GM12865 (cell line): ENCODE data around the gene KNL1.

Experiments used
- DNase-seq: peaks from one replicate; pipeline ENCODE4 v3.0.0; 2010; ENCODE audit warnings: low read depth
- H3K4me3 ChIP-seq: 2 replicates; pipeline ENCODE4 v1.5.1; 2011; ENCODE audit warnings: mild to moderate bottlenecking, low read depth, low read length, control low read depth
- CTCF ChIP-seq: IDR thresholded peaks from 2 replicates; pipeline ENCODE4 v1.5.1; 2011; ENCODE audit warnings: low read length, control low read depth, low read depth, inconsistent platforms; ENCODE audit not compliant: insufficient read depth; ENCODE audit errors: missing control alignments

KNL1 gene

DNA sequence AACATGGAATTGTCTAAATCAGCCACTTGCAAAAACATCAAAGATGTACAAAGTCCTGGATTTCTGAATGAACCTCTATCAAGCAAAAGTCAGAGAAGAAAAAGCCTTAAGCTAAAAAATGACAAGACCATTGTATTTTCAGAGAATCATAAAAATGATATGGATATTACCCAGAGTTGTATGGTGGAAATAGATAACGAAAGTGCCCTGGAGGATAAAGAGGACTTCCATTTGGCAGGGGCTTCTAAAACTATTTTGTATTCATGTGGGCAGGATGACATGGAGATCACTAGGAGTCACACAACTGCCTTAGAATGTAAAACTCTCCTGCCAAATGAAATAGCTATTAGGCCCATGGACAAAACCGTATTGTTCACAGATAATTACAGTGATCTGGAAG, 29.3 kb downstream of the KNL1 start:
- no peak for DNase-seq
- no peak for TF ChIP-seq CTCF
- H3K4me3 ChIP-seq, result no peak overlapping the region

DNA sequence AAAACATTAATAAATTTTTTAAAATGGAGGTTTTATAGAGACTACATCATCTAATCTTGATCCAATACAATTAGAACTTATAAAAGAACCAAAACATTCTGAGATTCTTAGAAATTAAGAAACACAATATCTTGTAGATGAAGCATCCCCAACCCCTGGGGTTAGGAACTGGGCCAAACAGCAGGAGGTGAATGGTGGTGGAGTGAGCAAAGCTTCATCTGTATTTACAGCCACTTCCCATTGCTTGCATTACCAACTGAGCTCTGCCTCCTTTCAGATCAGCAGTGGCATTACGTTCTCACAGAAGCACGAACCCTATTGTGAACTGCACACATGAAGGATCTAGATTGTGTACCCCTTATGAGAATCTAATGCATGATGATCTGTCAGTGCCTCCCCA, 36.3 kb downstream of the KNL1 start:
- H3K4me3 ChIP-seq, result no peak overlapping the region
- TF ChIP-seq CTCF, result no peak
- no peak for DNase-seq

DNA sequence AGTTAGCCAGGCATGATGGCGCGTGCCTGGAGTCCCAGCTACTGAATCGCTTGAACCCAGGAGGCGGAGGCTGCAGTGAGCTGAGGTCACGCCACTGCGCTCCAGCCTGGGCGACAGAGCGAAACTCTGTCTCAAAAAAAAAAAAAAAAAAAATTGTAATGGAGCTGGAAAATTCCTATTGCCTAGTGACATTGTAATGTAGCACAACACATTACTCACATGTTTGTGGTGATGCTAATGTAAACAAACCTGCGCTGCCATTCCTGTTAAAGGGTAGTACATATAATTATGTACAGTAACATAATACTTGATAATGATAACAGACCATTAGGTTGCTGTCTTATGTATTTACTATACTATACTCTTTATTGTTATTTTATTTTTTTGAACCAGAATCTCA, 39.1 kb downstream of the KNL1 start:
- no peak for TF ChIP-seq CTCF
- H3K4me3 ChIP-seq, result no peak overlapping the region
- DNase-seq, result no peak

- DNase-seq, result no peak
- no peak for TF ChIP-seq CTCF
- no peak overlapping the region for H3K4me3 ChIP-seq
Measured at GRCh38 chr15:40637221-40637745, 43.2 kb downstream of the KNL1 start.

- DNase-seq, result no peak
- TF ChIP-seq CTCF, result no peak
- no peak overlapping the region for H3K4me3 ChIP-seq
Measured at GRCh38 chr15:40639677-40640076, 45.6 kb downstream of the KNL1 start.

GRCh38 chr15:40647523-40647922, 53.5 kb downstream of the KNL1 start:
- no peak for TF ChIP-seq CTCF
- DNase-seq, result no peak
- H3K4me3 ChIP-seq, result no peak overlapping the region

DNA sequence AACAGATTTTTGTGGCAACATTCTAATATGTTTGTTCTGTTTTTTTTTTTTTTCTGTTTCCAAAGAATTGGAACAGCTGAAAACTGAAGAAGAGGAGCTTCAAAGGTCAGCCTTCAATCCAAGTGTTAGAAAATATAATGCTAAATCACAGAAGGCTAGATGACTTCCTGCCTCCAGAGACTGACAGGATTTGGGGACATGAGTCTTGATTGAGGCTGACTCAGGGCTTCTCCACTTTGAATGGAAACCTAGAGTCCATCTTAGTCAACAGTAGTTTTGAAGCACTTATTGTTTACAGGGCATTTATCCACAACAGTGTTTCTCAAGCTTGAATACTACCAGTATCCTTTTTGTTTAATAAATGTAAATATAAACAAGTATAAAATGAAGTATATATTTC, 56.4 kb downstream of the KNL1 start:
- no peak for TF ChIP-seq CTCF
- no peak overlapping the region for H3K4me3 ChIP-seq
- no peak for DNase-seq
